HG02884 (cell line): Measurements from ENCODE around the gene MCF2L2.
A peak's percentile ranks its signal among the peaks of the same experiment; 100 is the strongest.

ENCODE experiments used
- ATAC-seq: cut with Tn5 transposase; IDR thresholded peaks from one replicate; pipeline ENCODE4 v1.9.1; 2021; ENCODE audit warnings: mild to moderate bottlenecking, moderate library complexity; ENCODE audit not compliant: unreplicated experiment

MCF2L2 gene

DNA sequence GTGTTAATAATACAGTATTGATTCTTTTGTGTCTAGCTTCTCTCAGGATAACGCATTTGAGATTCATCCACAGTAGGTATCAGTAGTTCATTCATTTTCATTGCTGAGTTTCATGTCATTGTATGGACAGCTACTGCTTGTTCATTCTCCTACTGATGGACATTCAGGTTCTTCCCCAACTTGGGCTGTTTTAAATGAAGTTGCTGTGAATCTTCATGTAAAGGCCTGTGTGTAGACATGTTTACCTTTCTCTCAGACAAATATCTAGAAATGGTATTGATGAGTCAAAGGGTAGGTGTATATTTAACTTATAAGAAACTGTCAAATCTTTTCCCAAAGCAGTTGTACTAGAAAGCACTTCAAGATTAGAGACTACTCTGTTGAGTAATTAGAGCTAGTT lies 26.7 kb downstream of the MCF2L2 start:
- ATAC-seq, result no peak

DNA sequence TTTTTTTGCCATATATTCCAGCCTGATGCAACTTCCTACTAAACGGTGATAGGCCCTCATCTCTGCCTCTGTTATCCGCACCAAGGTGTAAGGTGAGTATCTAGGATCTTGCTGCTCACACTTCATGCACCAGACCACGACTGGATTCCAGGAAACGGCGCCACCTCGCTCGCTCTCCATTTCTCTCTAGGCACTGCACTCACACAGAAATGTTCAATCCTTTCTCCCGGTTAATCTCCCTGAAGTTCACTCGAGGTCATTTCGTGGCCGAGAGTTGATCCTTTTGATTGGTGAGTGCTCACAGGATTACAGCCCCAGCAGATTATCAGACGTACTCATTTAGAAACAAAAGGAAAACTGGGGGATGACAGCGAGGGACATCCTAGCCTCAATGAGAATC lies 28.1 kb downstream of the MCF2L2 start:
- no peak for ATAC-seq

DNA sequence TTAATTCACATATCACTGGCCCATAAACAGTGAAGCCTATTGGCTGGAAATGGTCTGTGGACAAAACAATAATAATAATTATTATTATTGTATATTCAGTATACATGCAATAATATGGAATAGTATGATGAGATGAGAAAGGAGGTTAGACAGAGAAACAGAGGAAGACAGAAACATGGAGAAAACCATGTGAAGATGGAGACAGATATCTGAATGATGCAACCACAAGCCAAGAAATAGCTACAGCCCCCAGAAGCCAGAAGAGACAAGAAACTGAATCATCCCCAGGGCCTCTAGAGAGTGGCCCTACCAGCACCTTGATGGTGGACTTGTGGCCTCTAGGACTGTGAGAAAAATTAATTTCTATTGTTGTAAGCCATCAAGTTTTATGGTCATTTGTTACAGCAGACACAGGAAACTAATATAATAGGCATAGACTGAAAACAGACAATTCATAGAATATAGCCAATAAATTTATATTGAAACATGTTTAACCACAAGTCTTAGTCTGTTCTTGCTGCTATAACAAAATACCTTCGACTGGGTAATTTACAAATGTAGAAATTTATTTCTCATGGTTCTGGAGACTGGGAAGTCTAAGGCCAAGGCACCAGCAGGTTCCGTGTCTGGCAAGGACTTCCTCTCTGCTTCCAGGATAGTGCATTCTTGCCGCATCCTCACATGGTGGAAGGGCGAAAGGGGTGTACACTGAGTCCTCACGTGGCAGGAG lies 31.6 kb downstream of the MCF2L2 start:
- ATAC-seq, result no peak

DNA sequence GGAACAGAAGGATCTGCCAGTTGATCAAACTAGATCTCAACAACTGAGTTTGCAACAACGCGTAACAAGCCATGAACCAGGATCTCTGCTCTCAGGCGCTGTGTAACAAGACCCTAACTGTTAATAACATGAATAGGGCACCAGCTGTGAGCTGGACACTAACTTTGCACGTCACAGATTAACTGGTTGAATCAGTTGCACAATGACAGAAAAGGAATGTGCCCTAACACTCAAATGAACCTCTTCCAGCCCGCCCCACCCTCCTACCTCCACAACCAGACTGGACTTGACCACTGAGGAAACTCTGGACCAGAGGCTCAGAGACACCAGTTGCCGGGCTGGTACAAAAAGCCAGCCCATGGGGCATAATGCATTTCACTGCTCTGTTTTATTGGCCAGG lies 34.3 kb downstream of the MCF2L2 start:
- no peak for ATAC-seq

DNA sequence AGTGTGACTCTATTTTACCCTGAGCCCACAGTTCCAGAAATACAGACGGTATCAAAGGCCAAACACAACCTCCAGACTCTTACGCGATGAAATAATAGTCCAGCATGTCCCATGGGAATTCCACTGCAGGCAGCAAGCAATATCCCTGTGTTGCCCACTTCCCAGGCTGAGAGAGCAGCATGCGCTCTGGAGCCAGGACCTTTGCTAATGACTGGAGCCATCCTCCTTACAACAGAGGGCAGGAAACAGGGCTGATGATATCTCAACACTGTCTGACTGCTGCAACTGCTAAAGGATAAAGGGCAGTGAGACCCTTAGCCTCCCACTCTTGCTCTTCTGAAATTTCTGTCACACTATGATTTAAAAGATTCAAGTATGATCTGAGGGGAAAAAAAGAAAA lies 34.8 kb downstream of the MCF2L2 start:
- no peak for ATAC-seq

DNA sequence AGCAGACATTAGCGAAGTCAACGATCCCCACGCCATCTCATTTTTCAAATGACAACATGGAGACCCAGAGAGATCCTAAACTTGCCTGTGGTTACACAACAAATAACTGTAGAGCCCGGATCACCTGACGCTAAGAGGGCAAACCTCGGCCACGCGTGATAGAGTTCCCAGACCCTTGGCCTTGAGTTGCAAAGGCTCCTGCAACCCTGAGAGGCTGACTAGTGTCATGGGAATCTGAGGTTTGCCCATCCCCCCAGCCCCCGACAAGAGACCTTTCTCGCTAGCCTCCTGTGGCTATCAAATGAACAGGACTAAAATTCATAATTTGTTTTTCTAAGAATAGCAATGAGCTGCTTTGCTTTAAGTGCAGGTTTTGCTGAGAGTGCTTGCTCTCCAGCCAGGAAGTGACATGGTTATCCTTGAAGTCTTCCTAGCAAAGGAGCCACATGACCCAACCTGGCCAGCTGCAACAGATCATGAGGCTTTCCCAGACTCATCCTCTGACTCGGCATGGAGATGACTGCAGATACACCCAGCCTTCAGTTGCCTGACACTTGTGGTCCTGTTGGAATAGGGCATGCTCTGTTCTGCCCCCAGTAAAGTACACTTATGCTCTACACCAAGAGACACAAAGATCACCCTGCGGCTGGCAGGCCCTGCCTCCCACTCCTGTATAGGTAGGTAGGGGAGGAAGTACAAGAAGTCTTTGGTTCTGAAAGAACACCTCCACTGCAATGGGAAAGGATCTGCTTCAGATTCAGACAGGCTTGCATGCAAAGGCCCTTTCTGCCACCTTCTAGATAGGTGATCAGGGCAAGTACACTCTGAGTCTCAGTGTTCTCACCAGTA lies 36.0 kb downstream of the MCF2L2 start:
- ATAC-seq, result no peak

DNA sequence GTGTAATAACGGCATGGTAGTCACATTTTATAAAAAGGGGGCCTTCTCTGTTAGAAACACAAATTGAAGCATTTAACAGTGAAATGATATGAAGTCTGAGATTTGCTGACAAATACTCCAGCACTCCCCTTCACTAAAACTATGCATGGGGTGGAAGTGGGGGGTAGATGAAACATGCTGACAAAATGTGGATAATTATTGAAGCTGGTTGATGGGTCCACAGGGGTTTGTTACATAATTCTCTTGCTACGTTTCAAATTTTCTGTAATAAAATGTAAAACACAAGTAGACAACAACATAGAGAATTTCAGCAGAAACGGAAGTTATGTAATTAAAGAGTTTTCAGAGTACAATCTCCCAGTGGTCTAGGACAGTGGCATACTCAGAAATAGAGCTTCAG lies 37.0 kb downstream of the MCF2L2 start:
- no peak for ATAC-seq

DNA sequence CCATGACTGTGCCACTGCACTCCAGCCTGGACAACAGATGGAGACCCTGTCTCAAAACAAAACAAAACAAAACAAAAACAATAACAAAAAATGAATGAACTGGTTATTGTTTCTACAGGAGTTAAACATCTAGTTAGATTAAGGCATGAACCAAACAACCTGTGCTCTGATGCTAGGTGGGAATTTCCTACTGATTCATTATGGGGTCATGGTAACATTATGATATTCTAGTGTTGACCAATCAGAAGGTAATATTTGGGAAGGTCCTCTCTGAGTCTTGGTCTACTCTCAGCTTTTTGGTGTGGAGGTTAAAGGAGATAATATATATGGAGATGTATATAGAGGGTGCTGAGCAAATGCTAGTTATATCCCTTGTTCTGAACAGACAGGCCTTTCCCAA lies 37.6 kb downstream of the MCF2L2 start:
- ATAC-seq, result no peak

DNA sequence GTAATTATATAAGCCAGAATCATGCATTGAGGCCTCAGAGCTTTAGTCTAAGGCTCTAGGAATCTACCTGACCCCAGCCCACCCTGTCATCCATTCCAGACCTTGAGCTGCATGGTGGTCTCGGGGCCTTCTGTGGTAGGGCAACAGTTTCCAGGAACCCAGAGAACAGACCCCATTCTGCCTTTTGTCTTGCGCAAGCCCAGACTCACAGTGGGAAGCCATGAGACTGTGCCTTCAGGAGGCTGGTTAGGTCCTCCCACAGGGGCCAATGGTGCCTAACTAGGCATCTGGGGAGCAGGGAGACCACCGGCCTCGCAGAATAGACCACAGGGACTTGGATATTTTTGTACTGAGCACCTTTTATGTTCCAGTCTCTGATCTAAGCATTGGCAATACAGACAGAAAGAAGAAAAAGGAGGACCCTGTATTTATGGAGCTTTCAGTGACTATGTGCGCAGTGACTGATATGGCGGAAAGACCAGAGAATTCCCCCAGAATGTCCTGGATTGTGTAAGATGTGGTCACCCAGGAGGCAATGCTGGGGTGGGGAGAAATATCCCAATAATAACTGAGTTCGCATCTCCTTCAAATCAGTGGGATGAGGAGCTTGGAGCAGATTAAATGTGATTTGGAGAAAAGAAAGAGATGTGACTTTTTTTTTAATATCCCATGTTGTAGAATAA lies 40.1 kb downstream of the MCF2L2 start:
- no peak for ATAC-seq

DNA sequence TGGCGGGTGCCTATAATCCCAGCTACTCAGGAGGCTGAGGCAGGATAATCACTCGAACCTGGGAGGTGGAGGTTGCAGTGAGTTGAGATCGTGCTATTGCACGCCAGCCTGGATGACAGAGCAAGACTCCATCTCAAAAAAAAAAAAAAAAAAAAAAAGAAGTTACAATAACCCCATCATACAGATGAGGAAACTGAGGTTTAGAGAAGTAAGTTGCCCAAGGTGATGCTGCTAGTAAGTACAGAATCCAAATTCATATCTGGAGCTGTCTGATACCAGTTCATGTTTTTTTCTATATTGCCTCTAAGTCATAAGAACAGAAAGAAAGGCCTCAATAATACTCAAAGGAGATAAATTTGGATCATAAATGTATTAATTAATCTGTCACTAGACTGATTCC lies 40.6 kb downstream of the MCF2L2 start:
- no peak for ATAC-seq

DNA sequence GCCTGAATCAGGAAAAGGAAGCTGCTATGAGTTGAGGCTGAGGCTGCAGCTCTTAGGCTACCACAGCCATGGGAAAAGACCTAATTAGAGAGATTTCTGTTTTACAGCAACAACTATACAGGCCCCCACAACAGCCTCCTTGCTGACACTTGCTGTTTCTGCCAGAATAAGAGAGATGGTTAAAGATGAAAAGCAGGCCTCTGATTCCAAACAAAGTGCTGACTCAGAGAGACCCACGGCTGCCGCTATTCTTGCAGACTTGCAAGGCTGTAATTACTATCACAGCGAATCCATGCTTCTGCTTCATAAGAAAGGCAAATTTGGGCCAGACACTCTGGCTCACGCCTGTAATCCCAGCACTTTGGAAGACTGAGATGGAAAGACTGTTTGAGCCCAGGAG lies 41.8 kb downstream of the MCF2L2 start:
- ATAC-seq, result no peak

DNA sequence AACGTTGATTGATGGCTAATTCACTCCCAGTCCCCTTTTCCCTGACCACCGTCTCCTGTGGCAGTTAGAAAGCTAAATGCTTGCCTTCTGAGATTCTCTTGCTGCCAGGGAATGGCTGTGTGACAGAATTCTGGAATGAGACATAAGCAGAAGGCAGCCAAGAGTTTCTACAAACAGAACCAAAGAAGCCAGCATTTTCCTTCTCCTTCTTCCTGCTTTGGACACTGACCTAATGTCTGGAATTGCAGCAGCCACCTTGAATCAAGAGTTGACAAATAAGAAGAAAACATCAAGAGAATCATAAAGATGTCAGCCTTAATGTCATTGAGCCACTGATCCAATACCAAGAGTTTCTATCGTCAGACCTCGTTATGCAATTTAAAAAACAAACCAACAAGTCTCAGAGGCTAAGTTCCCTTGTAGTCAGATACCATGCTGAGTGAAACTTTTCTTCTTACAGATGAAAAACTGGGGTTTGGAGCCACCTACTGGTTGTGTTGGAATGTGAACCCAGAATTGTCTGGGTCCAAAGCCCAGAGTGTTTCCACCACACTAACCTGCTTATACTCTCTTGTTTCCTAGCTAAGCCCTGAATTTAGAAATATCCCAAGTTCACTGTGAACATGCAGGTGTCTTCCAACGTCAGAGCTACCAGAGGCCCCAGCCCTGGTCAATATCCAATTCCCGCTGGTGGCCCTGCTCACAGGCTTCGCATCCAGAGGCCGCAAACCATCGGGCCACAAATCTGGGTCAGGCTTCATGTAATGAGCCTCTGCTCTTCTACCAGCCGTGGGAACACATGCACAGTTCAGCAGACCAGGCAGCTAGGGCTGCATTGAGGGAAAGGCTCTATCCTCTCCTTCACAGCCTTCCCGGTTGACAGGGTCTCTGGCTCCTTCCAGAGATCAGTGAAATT lies 42.5 kb downstream of the MCF2L2 start:
- ATAC-seq, result peak; percentile 67

DNA sequence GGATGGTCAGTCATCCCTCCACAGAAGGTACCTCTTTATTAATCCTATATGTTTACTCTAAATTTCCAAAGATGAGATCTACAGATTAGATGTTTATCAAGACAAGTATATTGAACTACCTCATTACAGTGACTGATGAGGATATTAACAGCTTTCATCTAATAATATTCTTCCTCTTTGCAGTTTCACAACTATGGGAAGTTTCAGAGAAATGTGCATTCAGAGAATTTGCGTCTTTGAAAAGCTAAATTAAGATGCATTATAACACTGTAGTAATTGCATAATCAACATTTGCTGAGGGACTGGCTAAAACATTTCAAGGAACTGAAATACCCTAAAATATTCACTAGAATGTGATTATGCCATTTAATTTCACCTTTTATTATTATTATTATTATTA lies 46.7 kb downstream of the MCF2L2 start:
- ATAC-seq, result no peak

DNA sequence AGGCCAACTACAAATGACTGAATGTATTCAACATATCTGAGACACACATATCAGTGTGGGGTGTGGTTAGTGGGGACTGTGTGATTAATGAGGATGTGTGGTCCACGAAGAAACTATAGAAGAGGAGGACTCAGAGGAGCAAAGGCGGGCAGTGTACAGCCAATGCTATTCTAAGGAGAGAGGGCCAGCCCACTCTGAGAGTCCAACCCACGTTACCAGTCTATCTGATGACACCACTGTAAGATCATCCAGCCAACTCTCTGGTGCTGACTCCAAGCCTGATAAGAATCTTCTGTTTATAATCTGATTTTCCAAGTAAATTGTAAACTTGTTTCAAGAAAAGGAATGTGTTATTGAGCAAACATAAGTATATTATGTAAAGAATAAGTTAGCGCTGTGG lies 47.2 kb downstream of the MCF2L2 start:
- no peak for ATAC-seq

DNA sequence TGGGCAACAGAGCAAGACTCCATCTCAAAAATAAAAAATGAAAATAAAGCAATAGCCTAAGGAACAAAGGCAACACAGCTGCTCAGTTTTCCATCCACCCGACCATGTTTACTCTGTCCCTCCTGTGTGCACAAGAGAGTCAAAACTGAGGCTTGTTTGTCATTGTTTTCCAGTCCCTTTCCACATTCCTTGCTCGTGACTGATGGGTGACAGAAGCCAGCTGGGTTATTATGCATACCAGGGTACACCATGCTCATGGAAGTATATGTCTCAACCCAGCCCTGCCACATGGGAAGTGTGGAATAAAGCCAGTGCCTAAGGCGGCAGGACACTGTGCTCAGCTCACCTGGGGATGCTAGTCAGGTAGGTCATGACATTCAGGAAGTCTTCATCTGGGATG lies 49.5 kb downstream of the MCF2L2 start:
- ATAC-seq, result no peak

DNA sequence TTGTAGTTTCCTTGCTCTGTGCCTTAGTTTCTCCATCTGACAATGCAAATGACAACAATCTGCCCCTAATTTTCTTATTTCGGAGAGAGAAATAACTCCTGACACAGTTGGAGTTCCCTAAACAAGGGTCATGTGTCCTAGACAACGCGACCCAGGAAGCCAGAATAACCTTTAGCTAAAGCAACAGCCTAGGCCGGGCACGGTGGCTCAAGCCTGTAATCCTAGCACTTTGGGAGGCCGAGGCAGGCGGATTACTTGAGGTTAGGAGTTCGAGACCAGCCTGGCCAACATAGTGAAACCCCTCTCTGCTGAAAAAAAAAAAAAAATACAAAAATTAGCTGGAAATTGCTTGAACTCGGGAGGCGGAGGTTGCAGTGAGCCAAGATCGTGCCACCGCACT lies 49.9 kb downstream of the MCF2L2 start:
- no peak for ATAC-seq

DNA sequence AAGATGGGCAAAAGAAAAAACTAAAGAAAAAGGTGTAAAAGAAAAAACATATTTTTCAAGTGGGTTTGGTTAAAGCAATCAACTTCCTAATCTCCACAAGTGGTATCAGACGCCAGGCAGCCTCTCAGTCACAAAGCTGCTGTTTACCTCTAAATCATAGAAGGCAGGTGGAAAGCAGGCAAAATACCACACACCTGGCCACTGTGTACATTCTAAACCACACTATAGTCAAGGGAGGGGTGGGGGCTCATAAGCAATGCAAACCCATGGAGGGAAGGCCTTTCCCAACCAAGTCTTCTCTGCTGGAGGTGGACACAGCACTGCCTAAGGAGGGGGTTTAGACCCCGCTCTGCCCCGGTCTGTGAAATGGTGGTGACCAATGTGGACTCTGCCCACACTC lies 50.4 kb downstream of the MCF2L2 start:
- no peak for ATAC-seq

DNA sequence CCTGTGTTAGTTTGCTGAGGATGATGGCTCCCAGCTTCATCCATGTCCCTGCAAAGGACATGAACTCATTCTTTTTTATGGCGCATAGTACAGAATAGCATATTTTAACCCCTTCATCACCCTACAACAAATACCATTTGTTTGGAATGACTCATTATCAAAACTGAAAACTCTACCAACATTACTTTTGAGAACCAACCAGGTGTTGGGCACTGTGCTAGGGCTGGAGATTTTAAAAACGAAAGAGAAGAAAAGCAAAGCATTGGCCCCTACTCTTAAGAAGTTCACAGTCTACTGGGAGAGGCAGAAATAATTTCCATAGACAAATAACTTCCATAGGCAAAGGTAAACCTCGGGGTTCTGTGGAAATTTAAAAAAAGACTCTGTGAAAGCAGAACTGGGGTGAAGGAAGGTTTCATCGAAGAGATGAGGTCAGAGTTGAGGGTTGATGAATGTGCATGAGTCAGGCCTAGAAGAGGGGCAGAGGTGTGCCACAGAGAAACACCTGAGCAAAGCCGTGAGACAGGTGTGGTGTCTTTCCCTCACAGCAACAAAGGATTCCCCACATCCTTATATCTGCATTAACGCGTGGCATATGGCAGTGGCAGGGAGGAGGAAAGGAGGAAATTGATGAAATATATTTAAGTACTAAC lies 51.0 kb downstream of the MCF2L2 start:
- ATAC-seq, result no peak

DNA sequence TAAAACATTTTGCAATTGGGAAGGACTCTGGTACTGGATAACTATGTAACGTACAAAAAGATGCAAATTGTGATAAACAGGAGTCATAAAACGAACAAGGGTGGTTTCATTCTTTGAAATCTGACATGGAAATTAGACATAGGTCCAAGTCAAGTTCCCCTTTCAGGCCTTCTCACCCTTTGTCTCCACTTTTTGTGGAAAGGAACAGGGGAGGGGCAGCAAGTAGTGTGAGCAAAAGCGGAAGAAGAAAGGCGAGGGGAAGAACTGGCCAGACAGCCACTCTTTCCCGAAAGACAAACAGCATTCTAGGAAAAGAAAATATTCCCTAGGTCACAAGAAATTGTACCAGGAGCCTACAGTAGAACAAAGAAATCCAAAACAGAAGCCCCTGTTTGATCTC lies 52.6 kb downstream of the MCF2L2 start:
- no peak for ATAC-seq

DNA sequence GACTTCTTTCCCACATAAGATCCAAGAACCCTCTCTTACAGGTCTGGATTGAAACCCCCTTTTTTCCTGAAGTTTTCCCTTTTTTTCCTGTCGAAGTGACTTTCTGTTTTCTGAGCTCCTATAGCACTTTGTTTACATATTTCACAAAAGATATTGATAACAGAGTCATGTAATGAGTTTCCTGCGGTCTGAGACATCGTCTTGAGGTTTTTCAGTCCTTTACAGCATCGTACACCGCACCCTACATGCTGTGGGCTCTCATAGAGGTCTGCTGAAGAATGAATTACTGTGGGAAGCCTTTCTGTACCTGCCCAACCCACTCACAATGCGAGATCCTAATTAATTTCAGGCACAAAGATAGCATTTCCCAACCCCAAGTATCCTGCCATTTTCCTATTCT lies 53.1 kb downstream of the MCF2L2 start:
- no peak for ATAC-seq
